ENCODE measurements around the gene LRP8.
A peak's percentile ranks its signal among the peaks of the same experiment; 100 is the strongest.

Gene LRP8

GRCh38 chr1:53339736-53340635 is 12.1 kb upstream of the LRP8 start:
- no peak for DNase-seq (ENCODE audit: low spot score)

GRCh38 chr1:53338423-53338822 is 10.6 kb upstream of the LRP8 start:
- DNase-seq (ENCODE audit: low spot score): no peak

GRCh38 chr1:53337499-53337898 is 9.6 kb upstream of the LRP8 start:
- no peak for DNase-seq (ENCODE audit: low spot score)

- DNase-seq (ENCODE audit: low spot score): no peak
Observed at GRCh38 chr1:53336146-53336545, 8.3 kb upstream of the LRP8 start.

GRCh38 chr1:53335661-53336060 is 7.8 kb upstream of the LRP8 start:
- no peak for DNase-seq (ENCODE audit: low spot score)

GRCh38 chr1:53334781-53335180 is 6.9 kb upstream of the LRP8 start:
- DNase-seq (ENCODE audit: low spot score): no peak

- no peak for DNase-seq (ENCODE audit: low spot score)
Observed at GRCh38 chr1:53334312-53334711, 6.4 kb upstream of the LRP8 start.

- DNase-seq (ENCODE audit: low spot score): no peak
Observed at GRCh38 chr1:53332833-53333232, 5.0 kb upstream of the LRP8 start.

GRCh38 chr1:53332186-53332564 is 4.3 kb upstream of the LRP8 start:
- DNase-seq (ENCODE audit: low spot score): no peak

- DNase-seq (ENCODE audit: low spot score): no peak
Observed at GRCh38 chr1:53331446-53332185, 3.7 kb upstream of the LRP8 start.

- DNase-seq (ENCODE audit: low spot score): no peak
Observed at GRCh38 chr1:53330819-53331218, 2.9 kb upstream of the LRP8 start.

GRCh38 chr1:53328541-53329499 is 950 bp upstream of the LRP8 start:
- peak; percentile 59 for DNase-seq (ENCODE audit: low spot score)

- peak; percentile 28 for DNase-seq (ENCODE audit: low spot score)
Observed at GRCh38 chr1:53327182-53327913, 522 bp downstream of the LRP8 start.

- peak; percentile 61 for DNase-seq (ENCODE audit: low spot score)
Observed at GRCh38 chr1:53326598-53327181, 1.2 kb downstream of the LRP8 start.

GRCh38 chr1:53326088-53326597 is 1.7 kb downstream of the LRP8 start:
- DNase-seq (ENCODE audit: low spot score): peak; percentile 96

GRCh38 chr1:53325326-53326087 is 2.4 kb downstream of the LRP8 start:
- DNase-seq (ENCODE audit: low spot score): no peak

- DNase-seq (ENCODE audit: low spot score): no peak
Observed at GRCh38 chr1:53324728-53325297, 3.1 kb downstream of the LRP8 start.

GRCh38 chr1:53324321-53324720 is 3.5 kb downstream of the LRP8 start:
- no peak for DNase-seq (ENCODE audit: low spot score)

GRCh38 chr1:53323316-53323715 is 4.6 kb downstream of the LRP8 start:
- no peak for DNase-seq (ENCODE audit: low spot score)
